ENCODE results near the gene MAP3K10. TPM values are rescaled to one million over a fixed set of nuclear protein-coding genes. Genes with fewer than 3 reads are reported as not detected.

Gene MAP3K10
- total and polyA plus RNA-seq, 2 of the 13 experiments (the other 11 are each of a cell fraction or from before 2014, with no cell fraction given): 3.4 to 5.0 TPM

- 88% methylated on average over 11 of the region's 11 CpGs for WGBS (ENCODE audit: low lambda C conversion rate)
- CTCF ChIA-PET (ENCODE audit: low intra/inter-chr PET ratio, low total read pairs): no interaction called here
Observed at GRCh38 chr19:40249781-40250180, 58.6 kb downstream of the MAP3K10 start.

GRCh38 chr19:40251244-40251643 lies 60.0 kb downstream of the MAP3K10 start:
- in situ Hi-C loops (cut with HindIII; ENCODE audit: extremely low pct_ligation_motif_present, low pct_unique_long_range_greater_than_20kb): no loop called here
- H3K4me2 ChIP-seq (ENCODE audit: low read depth, low read length): no peak overlapping the region
- H3K9ac ChIP-seq (ENCODE audit: insufficient read depth, low read depth, low read length): no peak overlapping the region
- peaks cover 23% of the 10 kb centered on the region for H3K79me2 ChIP-seq (ENCODE audit: insufficient read depth, low read length)
- ATAC-seq: no peak
- no peak overlapping the region for H2AFZ ChIP-seq (ENCODE audit: low read length)
- no peaks in the 10 kb centered on the region for H3K27me3 ChIP-seq (ENCODE audit: control insufficient read depth in 1 of 2, insufficient read depth in 2 of 2, low read length in 2 of 2)
- BruUV-seq (replicated peaks): no TSS peak
- FAIRE-seq: no peak
- H3K4me1 ChIP-seq (ENCODE audit: insufficient read depth, low read length): peaks cover 62% of the 10 kb centered on the region
- H4K20me1 ChIP-seq (ENCODE audit: insufficient read depth, low read length): peaks cover 8% of the 10 kb centered on the region
- intact Hi-C loops (cut with micrococcal nuclease; ENCODE audit: unreplicated experiment): no loop called here
- CTCF ChIA-PET (ENCODE audit: low intra/inter-chr PET ratio, low total read pairs): no interaction called here
- no peak overlapping the region for H3K4me3 ChIP-seq (replicated peaks in 1 of 3; ENCODE audit: insufficient read depth in 1 of 3, low read depth in 2 of 3, low read length in 3 of 3)
- no peak for DNase-seq (ENCODE audit: low spot score)
- no peak overlapping the region for H3K27ac ChIP-seq (ENCODE audit: extremely low read length, insufficient read depth, low read length)
- POLR2A ChIA-PET: no interaction called here
- no peaks in the 10 kb centered on the region for H3K9me3 ChIP-seq (ENCODE audit: low read length)
- TF ChIP-seq SP1 (IDR thresholded peaks at IDR 0.05) (no peak), SP1 (CRISPR knock-in tag; IDR thresholded peaks at IDR 0.05) (no peak), ZBTB40 (IDR thresholded peaks at IDR 0.05) (peak; percentile 67), ZBTB40 (CRISPR knock-in tag; IDR thresholded peaks at IDR 0.05) (peak; percentile 91; the same call in 1 of the 2 replicates)
- H3K36me3 ChIP-seq (replicated peaks in 1 of 2; ENCODE audit: control insufficient read depth in 1 of 2, insufficient read depth in 2 of 2, low read length in 2 of 2): peaks cover 16 to 50% of the 10 kb centered on the region in 2 experiments

More at GRCh38 chr19:40249781-40250180, 58.6 kb downstream of the MAP3K10 start:
- Histone ChIP-seq H3K9ac (ENCODE audit: insufficient read depth, low read depth, low read length) (no peak overlapping the region), H2AFZ (ENCODE audit: low read length) (no peak overlapping the region), H3K27me3 (ENCODE audit: control insufficient read depth in 1 of 2, insufficient read depth in 2 of 2, low read length in 2 of 2) (no peaks in the 10 kb centered on the region), H3K79me2 (ENCODE audit: insufficient read depth, low read length) (peaks cover 28% of the 10 kb centered on the region), H3K4me2 (ENCODE audit: low read depth, low read length) (no peak overlapping the region), H3K27ac (ENCODE audit: extremely low read length, insufficient read depth, low read length) (no peak overlapping the region), H3K36me3 (replicated peaks in 1 of 2; ENCODE audit: control insufficient read depth in 1 of 2, insufficient read depth in 2 of 2, low read length in 2 of 2) (peaks cover 5 to 46% of the 10 kb centered on the region in 2 experiments; a peak in 4 of 5 replicates), H3K4me1 (ENCODE audit: insufficient read depth, low read length) (peaks cover 54% of the 10 kb centered on the region), H4K20me1 (ENCODE audit: insufficient read depth, low read length) (peaks cover 8% of the 10 kb centered on the region; the same call in 1 of the 2 replicates), H3K4me3 (replicated peaks in 1 of 3; ENCODE audit: insufficient read depth in 1 of 3, low read depth in 2 of 3, low read length in 3 of 3) (no peak overlapping the region), H3K9me3 (ENCODE audit: low read length) (no peaks in the 10 kb centered on the region)
- FAIRE-seq (no peak), ATAC-seq (no peak), DNase-seq (ENCODE audit: low spot score) (no peak)
- in situ Hi-C loops (cut with HindIII; ENCODE audit: extremely low pct_ligation_motif_present, low pct_unique_long_range_greater_than_20kb) (loop anchor here (5.0 kb wide), 1 partner anchor 33 kb away; no protein-coding TSS in a partner anchor), intact Hi-C loops (cut with micrococcal nuclease; ENCODE audit: unreplicated experiment) (no loop called here)
- POLR2A ChIA-PET: no interaction called here
- no TSS peak for BruUV-seq (replicated peaks)
- no peak for TF ChIP-seq NBN (conservative IDR thresholded peaks at IDR 0.05)
- TF ChIP-seq THAP11 (CRISPR knock-in tag; IDR thresholded peaks at IDR 0.05): no peak
- no peak for TF ChIP-seq AGO2 (optimal IDR thresholded peaks at IDR 0.05; ENCODE audit: low read depth, low read length)
- TF ChIP-seq POLR2A (IDR thresholded peaks at IDR 0.05; ENCODE audit: insufficient read depth in 1 of 2, low read depth in 2 of 2, low read length in 2 of 2): no peak
- no peak for TF ChIP-seq IRF9 (CRISPR knock-in tag; IDR thresholded peaks at IDR 0.05; ENCODE audit: borderline replicate concordance)
- TF ChIP-seq EHMT2 (IDR thresholded peaks at IDR 0.05; ENCODE audit: borderline replicate concordance, low read depth, low read length): no peak
- no peak for TF ChIP-seq ZNF441 (CRISPR knock-in tag; IDR thresholded peaks at IDR 0.05; ENCODE audit: borderline replicate concordance)

All from HepG2 (cell line).